GM10266 (cell line): Measurements from ENCODE around the gene CTNNA2.

Source experiments
- DNase-seq: peaks from one replicate; pipeline ENCODE4 v3.0.0; 2012; ENCODE audit errors: extremely low spot score
- TF ChIP-seq, protein P1 (sequence below): IDR thresholded peaks from 2 replicates; pipeline ENCODE4 v1.5.1; 2012; ENCODE audit warnings: mild to moderate bottlenecking, low read depth; ENCODE audit not compliant: control insufficient read depth, insufficient read depth; ENCODE audit errors: missing control alignments

Gene CTNNA2

DNA sequence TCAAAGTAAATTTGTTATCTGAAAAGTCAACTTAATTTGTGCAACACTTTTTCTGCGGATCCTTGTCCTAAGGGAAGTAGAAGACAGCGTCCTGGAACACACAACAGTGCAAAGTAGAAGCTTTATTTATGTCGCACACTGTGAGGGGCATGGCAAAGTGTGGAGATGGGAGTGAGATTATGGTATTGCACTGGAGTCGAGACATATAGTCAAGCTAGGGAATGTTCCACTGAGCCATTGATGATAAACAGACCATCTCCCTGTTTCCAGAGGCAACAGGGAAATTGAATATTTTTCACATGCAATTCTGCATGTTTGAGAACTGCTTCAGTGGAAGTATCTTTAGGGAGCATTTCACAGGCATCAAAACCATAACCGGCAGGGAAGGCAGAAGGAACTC lies 745.5 kb downstream of the CTNNA2 start:
- TF ChIP-seq, protein P1, sequence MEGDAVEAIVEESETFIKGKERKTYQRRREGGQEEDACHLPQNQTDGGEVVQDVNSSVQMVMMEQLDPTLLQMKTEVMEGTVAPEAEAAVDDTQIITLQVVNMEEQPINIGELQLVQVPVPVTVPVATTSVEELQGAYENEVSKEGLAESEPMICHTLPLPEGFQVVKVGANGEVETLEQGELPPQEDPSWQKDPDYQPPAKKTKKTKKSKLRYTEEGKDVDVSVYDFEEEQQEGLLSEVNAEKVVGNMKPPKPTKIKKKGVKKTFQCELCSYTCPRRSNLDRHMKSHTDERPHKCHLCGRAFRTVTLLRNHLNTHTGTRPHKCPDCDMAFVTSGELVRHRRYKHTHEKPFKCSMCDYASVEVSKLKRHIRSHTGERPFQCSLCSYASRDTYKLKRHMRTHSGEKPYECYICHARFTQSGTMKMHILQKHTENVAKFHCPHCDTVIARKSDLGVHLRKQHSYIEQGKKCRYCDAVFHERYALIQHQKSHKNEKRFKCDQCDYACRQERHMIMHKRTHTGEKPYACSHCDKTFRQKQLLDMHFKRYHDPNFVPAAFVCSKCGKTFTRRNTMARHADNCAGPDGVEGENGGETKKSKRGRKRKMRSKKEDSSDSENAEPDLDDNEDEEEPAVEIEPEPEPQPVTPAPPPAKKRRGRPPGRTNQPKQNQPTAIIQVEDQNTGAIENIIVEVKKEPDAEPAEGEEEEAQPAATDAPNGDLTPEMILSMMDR = no peak
- DNase-seq = no peak

DNA sequence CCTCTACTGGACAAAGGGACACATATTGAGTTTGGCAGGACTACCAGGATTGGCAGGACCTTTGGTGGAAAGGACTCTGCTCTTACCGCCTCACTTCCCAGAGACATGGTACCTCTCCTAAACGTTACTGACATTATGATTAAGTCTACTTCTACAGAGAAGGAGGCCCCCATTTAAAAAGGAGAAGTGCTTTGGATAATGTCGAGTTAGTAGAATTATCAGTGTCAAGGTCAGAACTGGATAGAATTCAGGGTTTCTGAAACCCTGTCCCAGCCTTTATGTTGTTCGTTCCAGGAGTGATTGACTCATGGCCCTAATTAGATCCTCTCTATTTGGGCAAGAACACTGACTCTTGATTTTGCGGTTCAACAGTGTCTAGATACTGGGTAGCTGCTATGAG lies 745.9 kb downstream of the CTNNA2 start:
- DNase-seq = no peak
- TF ChIP-seq, protein P1 = no peak

DNA sequence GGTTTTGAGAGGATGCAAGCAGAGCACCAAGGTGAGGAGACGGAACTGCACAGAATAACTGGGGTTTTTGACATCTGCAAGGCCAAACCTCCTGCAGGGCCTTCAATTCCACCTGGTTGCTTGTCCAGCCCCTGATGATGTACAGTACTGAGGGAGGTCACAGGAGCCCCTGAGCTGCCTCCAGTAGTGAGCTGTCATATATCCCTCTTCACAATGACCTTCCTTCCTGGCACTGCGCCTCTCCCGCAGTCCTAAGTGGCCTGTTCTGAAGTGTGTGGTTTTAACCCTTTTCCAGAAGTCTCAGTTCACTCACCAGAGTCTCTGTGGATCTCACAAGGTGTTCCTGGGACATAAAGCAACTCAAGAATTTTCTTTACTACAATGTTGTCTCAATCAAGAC lies 746.4 kb downstream of the CTNNA2 start:
- DNase-seq = no peak
- TF ChIP-seq, protein P1 = no peak

DNA sequence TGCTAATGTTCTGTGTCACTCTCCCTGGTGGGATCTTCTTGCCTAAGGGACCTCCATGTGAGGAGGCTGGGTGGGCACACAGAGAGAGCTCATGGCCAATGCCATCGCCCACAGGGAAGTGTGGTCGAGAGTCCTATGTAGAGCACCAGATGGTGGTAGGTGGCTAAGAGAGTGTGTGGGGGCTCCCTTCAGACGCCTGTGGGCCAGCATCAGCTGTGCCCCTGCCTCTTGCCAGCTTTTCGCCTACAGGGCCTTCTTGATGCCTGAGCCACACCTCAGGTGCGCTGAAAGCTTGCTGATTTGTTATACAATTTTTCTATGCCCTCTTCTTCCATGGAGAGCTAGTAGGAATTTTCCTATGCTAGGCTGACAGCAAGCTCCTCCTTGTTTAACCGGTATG lies 753.4 kb downstream of the CTNNA2 start:
- TF ChIP-seq, protein P1 = no peak
- no peak for DNase-seq

DNA sequence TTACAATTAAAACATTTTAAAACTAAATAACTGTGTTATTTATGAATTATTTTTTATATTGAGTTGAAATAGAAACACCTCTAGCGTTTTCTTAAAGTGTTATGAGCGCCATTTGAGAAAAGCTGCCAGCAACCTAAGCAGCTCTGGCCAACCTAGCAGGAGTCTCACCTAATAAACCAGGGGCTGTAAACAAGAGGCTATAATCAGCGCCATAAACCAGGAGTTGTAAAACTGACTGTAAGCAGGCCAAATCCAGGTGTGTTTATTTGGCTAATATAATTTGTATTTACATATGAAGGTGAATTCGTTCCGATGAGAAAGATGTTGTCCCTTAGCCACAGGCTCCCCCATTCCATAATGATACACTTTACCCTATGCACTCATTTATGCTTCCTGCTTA lies 757.0 kb downstream of the CTNNA2 start:
- no peak for DNase-seq
- TF ChIP-seq, protein P1 = no peak

DNA sequence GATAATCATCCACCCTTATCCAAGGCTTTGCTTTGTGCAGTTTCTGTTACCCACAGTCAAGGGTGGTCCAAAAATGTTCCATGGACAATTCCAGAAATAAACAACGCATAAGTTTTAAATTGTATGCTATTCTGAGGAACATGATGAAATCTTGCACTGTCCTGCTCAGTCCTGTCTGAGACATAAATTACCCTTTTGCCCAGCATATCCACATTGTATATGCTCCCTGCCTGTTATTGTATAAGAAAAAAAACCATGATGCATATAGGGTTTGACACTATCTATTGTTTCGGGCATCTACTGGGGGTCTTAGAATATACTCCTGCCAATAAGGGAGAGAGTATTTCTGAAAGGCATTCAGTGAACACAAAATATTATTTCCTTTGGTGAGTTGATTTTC lies 767.7 kb downstream of the CTNNA2 start:
- no peak for DNase-seq
- TF ChIP-seq, protein P1 = no peak

DNA sequence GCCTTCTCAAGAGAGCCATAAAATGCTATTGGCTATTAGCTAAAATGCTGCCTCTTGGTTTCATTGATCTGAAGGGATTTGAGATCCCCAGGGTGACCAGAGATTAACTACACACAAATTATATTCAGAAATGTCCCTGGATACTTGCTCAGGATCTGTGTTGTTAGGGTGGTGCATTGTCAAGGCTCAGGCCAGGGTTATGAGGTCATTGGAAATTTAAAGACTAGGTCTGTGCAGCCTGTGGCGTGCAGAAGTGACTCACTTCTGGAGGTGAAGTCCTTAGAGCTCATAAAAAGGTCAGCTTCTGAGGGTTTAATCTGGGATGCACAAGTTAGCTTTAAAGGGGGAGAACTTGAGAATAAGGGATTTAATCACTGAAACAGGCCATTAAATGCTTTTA lies 768.2 kb downstream of the CTNNA2 start:
- no peak for DNase-seq
- TF ChIP-seq, protein P1 = no peak
